Epithelial cell of proximal tubule (primary cell): ENCODE measurements around the gene FAM89B. TPM values are rescaled to one million over a fixed set of nuclear protein-coding genes. Genes with fewer than 3 reads are reported as not detected.

Experiments used
- DNase-seq: peaks from one replicate; pipeline ENCODE4 v3.0.0-alpha.2; 2011; ENCODE audit warnings: low read depth
- H3K4me3 ChIP-seq: 2 replicates; pipeline ENCODE4 v1.5.1; 2011; ENCODE audit warnings: low read depth, mild to moderate bottlenecking, low read length
- CTCF ChIP-seq: conservative IDR thresholded peaks from 2 replicates; pipeline ENCODE4 v1.5.1; 2012; ENCODE audit warnings: low read depth, mild to moderate bottlenecking, low read length
- total RNA-seq: library from RNA; depleted of rRNA; stranded (reverse); fragments of >200 nt; gene quantifications from 2 replicates; pipeline ENCODE4 v1.2.3, GENCODE V29; 2015

The FAM89B gene
- total RNA-seq, 1 donor from 2014 or later = 67.1 TPM

- peak overlapping the region; percentile 84 for H3K4me3 ChIP-seq
- TF ChIP-seq CTCF = peak; percentile 56
- DNase-seq = no peak
Observed at GRCh38 chr11:65574109-65574810, 1.9 kb downstream of the FAM89B start.

GRCh38 chr11:65574811-65575567, 2.7 kb downstream of the FAM89B start:
- DNase-seq = no peak

GRCh38 chr11:65575568-65576231, 3.4 kb downstream of the FAM89B start, which contains the start of gene EHBP1L1:
EHBP1L1 (plus strand) TSS chr11:65576053; CDS start chr11:65576303, 250 bp downstream.
- no peak for DNase-seq
- peak within 1 kb of the TSS; percentile 61 for H3K4me3 ChIP-seq
- TF ChIP-seq CTCF = no peak

More at GRCh38 chr11:65574811-65575567, 2.7 kb downstream of the FAM89B start:
- TF ChIP-seq CTCF = no peak
- peak overlapping the region; percentile 47 for H3K4me3 ChIP-seq

GRCh38 chr11:65576232-65576866, 4.0 kb downstream of the FAM89B start:
- H3K4me3 ChIP-seq = peak overlapping the region; percentile 61
- no peak for TF ChIP-seq CTCF
- DNase-seq = no peak

GRCh38 chr11:65576867-65577755, 4.8 kb downstream of the FAM89B start:
- DNase-seq = no peak
- no peak for TF ChIP-seq CTCF
- peak overlapping the region; percentile 61 for H3K4me3 ChIP-seq

DNA sequence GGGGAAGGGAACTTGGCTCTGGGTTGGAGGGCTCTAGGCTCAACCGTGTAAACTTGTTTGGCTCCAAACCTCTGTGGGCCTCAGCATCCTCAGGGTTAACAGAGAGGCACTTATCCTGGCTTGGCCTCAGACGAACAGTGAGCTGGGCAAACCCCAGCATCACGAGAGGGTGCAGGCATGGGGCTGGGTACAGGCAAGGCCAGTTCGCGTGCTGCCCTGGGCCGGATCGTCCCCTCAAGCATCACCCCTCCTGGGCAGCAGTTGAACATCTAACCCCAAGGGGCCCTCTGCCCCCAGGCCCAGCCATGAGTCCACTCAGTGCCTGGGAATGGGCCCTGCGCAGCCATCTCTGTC, 5.4 kb downstream of the FAM89B start:
- H3K4me3 ChIP-seq = peak overlapping the region; percentile 23
- no peak for TF ChIP-seq CTCF
- no peak for DNase-seq
